CD4-positive, alpha-beta T cell treated with Interleukin-17A for 1 hour (primary cell): ENCODE data around the gene RORC.
"Not testable (repeated sequence)": the region's sequence is repeated elsewhere in the genome, so short reads cannot be mapped to it uniquely, and the experiment has no call there.

Experiments used
- DNase-seq: peaks from one replicate; pipeline ENCODE4 v3.0.0-alpha.2; 2020

Gene RORC

DNA sequence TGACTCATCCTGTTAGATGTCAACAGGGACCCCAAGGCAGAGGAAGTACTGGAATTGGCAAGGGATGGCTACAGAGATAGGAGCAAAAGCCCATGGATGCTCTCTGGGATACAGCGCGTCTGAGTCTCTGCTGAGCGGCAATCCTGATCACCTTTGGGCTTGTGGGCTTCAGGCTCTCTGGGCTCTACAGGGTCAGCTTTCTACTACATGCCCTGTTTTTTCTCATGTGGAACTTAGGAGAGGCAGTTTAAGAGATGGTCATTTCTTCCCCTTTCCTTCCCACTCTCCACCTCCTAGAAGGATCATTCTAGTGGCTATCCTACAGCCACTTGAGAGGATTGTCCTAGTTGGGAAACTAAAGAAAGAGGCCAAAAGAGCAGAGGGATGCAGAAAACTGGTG, 27.7 kb downstream of the RORC start:
- no peak for DNase-seq

DNA sequence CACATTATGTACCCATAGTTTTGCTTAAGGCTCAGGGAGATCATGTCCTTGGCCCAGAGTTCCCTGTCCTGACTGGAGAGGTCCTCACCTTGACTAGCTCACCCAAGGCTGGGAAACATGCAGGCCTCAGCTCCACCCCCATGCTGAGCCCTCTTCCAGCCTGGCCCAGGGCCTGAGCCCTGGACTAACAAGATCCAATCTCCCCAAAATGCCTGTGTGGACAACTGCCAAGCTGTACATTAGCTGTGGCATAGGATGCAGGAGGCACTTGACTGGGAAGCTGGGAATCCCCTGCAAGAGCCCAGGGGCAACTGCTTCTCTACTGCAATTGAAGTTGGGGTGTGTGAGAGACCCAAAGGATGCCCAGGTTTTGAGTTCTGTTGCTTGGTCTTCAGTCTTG, 28.4 kb downstream of the RORC start:
- no peak for DNase-seq

DNA sequence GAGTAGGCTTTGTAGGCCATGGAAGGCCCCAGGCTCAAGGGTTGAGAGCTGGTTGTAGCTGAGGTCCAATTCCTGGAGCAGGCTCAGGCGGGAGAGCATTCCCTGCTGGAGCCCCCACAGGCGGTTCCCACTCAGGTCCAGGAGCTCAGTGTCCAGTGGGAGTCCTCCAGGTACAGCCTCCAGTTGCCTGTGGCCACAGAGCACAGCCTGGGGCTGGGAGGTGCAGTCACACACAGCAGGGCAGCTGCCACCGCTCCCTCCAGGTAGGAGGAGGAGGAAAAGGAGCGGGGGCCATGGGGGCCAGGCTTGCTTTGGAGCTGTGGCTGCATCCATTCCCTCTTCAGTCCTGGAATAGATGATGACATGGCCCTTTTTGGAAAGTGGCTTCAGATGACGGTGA, 29.2 kb downstream of the RORC start:
- no peak for DNase-seq

DNA sequence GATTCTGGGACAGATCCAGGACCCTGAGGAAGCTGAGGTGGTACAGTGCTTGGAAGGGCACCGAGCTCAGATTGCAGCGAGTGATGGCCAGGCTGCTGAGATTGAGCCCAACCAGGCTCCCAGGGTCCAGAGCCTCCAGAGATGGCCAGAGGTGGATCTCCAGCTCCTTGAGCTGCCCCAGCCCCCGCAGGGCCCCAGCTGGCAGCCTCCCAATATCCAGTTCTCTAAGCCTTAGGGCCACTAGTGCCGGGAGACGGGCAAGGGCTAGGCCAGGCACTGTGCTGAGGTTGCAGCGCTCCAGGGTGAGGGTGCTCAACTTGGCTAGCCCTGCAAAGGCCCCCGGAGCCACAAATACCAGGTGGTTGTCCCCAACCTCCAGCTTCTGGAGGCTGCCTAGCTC, 29.8 kb downstream of the RORC start:
- DNase-seq: no peak

DNA sequence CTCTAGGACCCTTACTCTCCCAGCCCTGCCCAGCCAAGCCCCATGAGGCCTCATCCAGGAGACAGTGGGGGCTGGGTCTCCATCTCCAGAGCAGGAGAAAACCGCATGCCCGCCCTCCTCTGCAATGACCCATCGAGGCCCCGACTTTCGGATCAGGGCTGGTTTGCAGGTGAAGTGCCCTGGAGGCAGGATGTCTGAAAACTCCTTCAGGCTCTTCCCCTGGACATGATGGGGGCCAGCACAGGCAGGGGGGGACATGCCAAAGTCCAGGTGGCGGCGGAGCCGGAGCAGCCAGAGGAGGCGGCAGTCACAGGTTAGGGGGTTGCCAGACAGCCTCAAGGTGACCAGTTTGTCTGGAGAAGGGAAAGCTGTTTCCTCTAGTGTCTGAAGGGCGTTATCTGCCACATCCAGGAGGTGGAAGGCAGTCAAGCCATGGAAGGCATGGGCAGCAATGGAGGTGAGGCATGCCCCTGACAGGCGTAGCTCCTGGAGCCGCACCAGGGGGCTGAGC, 30.2 kb downstream of the RORC start:
- no peak for DNase-seq

DNA sequence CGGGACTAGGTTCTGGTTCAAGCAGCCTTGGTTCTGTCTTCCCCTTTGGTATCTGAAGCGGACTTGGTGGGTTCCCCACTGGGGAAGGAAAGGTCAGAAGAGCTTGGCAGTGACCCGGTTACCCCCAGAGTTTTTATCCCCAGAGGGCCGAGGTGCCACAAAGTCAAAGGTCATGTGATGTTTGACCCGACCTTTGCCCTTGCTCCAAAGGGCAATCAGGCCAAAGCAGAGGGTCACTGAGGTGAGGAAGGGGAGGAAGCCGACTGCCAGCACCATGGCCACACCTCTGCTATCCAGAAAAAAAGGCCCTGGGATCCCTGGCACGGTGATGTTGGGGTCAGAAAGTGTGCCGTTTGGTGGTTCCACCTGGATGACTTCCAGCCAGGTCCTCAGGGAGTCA, 30.8 kb downstream of the RORC start:
- no peak for DNase-seq

DNA sequence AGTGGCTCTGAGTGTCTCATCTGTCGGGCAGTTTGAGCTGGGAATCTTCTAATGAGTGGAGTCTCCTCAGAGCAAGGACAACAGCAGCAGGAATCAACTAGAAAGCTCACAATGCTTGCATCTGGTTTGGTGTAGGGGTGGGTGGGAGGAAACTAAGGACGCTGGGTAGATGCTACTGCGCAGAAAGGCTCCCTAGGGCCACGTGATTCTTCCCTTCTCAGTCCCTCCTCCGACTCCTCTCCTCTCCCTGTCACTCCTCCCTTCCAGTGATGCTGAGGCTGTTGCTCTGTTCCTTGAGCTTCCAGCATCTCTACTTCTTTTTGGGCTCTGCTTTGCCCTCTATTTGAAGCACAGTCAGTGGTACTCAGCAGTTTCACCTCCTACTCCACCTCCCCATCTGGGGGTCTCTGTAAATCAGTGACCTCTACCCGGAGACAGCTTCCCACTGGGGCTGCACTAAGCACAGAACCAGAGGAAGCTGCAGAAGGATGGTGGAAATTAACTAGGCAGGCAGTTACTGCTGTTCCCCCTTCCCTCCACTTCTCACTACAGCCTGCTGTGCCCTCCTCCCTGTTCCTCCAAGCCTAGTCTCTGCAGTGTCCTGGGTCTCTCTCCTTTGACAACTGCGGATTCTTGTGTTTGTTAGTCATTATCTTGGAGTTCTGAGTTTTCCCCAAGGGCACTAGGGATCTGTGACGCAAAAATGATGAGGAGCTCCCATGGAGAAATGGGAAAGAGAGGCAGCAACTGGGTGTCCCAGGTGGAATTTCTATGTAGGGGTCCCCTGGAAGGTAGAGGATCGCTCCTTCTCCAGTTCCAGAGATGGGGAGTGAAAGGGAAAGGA, 32.2 kb downstream of the RORC start:
- DNase-seq: no peak

DNA sequence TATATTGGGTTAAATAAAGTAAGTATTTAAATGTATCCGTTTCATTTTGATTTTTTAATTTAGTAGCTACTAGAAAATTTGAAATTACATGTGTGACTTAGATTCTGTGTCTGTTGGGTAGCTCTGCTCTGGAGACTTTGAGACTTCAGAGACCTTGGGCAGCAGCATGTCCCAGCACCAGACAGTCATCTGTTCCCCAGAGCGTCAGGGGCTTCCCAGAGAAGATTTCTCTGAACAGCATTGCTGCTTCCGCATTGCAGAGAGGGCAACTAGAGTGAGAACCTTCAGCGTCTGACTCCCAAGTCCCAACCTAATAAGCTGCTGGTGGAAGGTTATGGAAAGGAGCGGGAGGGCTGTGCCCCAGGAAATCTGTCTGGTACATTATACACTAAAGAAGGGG, 33.0 kb downstream of the RORC start:
- no peak for DNase-seq

DNA sequence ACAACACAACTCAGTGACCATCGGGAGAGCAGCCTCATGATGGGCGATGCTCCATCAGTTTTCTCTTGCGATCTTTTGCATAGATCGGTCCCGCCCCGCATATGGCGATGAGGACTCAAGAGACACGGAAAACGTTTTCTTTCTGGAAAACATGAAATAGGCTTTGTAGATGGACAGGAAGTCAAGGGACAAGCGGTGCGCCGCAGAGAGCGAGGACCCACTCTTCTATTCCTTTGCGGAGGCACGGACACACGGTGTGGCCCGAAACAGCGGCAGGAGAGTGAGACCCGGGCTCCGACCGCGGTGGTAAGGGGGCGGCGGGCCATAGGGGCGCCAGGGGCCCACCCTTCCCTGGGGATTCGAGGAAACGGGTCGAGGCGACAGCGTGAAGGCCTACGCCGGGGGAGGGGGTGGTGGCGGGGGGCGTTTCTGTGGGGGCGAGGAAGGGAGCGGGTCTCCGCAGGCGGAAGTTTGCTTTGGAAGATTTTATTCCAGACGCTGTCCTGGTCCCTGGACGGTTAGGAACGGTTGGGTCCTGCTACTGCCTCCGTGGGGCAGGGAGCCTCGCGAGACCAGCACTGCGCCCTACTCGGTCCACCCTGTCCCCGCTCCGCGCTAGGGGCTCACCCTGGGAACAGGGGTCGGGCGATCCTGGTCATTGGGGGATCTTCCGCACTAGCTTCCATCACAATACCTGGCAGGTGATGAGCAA, 40.5 kb downstream of the RORC start:
- no peak for DNase-seq

DNA sequence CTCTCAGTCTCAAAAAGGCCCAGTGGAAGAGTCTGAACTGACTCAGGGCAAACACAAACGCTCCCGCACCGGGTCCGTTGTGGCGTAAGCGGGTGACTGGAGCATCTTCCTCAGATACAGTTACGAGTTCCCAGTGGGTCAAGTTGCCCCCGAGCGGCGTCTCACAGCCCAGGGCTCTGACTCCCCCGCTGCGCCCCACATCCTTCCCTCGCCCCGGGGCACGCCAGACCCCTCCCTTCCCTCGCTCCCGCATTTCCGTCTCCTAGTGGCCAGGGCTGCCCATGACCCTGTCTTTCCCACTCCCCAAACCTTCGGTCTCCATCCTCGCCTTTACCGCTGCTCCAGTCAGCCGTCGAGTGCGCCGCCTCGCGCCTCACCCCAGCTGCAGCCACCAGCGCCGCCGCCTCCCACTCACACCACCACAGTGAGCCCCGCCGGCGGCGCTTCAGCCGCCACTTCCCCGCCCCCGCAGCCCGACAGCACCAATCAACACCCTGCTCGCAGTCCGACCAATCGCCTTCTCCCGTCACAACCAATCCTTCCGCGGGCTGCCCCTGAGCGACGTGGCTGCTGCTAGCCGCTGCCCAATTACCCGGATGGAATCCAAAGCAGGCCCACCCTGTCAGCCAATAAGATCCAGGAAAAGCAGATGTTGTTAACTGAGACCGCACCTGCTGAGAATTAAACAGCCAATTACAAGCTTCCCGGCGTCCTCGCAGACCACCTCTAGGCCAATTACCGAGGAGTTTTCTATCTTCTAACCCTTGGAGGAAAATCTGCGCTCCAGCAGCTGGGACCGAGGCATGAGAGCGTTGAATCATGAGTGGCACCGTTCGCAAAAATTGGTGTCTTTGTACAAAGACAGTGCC, 41.3 kb downstream of the RORC start, which contains the start of gene TDRKH:
TSS of gene TDRKH (minus strand) at position 430 of the 869 bp plus-strand sequence. CDS start 7,478 bp downstream, outside the sequence.
- peak; percentile 99 for DNase-seq

DNA sequence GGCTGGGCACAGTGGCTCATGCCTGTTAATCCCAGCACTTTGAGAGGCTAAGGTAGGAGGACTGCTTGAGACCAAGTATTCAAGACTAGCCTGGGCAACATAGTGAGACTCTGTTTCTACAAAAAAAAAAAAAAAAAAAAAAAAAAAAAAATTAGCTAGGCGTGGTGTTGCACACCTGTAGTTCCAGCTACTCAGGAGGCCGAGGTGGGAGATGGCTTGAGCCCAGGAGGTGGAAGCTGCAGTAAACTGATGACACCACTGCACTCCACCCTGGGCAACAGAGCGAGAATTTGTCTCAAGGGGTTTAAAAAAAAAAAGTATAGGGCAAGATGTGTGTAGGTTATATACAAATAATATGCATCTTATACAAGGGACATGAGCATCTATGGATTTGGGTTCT, 43.9 kb downstream of the RORC start:
- DNase-seq: no peak

DNA sequence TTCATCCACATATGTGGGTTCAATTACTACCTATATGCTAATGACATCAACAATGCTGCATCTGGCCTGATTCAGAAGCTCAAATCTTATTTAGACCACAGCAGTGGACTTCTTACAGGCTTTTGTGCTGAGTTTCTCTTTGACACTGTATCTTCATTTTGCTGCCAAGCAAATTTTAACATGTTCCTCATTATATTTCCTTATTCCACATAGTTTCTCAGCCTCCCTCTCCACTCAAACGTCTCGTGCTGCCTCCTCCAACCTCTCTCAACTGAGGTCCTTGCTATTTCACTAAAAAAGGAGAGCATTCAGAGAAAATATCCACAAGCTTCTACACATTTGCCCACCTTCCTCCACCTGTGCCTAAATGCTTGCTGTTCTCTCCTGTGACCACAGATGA, 47.8 kb downstream of the RORC start:
- no peak for DNase-seq

DNA sequence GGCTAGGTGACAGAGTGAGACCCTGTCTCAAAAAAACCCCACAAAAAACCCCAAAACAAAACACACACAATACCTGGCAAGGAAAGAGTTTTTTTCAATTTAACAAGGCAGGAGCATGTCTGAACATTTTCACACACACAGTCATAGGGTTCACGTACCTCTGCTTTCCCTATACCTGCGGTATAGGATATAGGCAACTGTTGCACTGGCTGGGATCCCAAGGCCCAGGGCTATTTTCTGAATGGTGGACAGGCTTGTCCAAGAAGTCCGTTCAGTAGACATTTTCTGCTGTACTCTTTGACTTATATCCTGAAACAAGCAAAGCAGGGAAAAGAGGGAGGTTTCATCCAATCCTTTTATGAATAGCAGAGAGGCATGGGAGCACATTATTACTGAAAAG, 48.9 kb downstream of the RORC start:
- no peak for DNase-seq

DNA sequence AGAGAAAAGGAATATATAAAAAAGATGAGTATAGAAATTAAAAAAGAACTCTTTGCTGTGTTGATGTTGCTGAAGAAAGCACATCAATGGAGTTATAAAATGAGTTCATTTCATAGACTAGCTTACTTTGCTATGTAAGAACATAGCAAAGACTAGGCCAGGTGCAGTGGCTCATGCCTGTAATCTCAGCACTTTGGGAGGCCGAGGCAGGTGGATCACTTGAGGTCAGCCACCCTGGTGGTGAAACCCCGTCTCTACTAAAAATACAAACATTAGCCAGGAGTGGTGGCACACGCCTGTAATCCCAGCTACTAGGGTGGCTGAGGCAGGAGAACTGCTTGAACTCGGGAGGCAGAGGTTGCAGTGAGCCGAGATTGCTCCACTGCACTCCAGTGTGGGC, 49.6 kb downstream of the RORC start:
- not testable (repeated sequence) for DNase-seq

DNA sequence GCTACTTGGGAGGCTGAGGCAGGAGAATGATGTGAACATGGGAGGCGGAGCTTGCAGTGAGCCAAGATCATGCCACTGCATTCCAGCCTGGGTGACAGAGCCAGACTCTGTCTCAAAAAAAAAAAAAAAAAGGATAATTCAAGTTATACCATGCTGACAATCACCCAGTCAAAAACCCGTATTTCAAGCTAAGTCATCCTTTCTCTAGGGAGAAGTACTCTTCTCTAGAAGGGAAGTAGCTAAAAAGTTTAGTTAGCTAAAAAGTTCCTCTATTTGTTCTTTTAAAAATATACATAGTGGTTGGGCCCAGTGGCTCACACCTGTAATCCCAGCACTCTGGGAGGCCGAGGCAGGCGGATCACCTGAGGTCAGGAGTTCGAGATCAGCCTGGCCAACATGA, 50.9 kb downstream of the RORC start:
- DNase-seq: not testable (repeated sequence)

DNA sequence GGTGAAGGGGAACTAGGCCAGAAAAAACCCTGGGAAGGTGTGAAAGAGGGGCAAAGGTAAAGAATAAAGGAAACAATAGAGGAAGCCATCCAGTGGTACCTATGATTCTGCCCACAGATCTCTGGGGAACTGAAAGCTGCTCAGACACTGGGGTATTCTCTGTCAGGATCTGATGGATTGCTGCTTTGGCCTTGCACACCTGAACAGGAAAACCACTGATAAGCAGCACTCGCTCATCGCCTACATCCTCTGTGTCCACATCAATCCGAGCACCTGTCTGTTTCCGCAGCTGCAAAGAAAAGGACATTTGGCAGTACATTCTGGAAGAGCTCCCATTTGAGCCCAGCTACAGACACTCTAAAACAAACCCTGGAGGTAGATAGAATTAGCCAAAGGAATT, 51.8 kb downstream of the RORC start:
- DNase-seq: no peak

DNA sequence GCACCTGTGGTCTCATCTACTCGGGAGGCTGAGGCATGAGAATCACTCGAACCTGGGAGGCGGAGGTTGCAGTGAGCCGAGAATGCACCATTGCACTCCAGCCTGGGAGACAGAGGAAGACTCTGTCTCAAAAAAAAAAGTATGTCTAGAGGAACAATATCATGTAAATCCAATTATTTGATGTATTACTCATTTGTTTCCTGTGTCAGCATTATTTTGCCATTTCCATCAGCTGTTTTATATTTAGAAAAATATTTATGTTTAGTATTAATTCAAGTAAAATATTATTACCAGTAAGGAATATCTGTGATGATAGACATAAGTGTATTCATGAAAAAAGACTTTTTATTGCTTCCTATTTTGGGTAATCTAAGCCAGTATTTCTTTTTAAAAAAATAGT, 54.3 kb downstream of the RORC start:
- no peak for DNase-seq

DNA sequence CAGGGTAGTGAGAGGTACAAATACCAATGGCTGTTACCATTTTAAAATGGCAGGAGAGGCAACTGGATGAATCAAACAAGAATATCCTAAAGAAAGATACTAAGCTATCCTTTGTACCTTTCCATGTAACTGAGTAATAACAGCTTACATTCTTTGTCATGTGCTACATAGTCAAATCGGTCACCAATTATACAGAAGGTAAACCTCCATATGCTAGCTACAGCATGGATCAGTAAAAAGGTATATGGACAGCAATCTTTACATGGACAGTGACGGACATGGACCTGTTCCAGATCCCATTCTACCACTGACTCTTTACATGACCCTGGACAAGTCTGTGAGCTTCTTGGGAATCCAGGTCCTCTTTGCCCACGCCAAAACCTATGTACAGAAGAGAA, 54.9 kb downstream of the RORC start:
- no peak for DNase-seq

DNA sequence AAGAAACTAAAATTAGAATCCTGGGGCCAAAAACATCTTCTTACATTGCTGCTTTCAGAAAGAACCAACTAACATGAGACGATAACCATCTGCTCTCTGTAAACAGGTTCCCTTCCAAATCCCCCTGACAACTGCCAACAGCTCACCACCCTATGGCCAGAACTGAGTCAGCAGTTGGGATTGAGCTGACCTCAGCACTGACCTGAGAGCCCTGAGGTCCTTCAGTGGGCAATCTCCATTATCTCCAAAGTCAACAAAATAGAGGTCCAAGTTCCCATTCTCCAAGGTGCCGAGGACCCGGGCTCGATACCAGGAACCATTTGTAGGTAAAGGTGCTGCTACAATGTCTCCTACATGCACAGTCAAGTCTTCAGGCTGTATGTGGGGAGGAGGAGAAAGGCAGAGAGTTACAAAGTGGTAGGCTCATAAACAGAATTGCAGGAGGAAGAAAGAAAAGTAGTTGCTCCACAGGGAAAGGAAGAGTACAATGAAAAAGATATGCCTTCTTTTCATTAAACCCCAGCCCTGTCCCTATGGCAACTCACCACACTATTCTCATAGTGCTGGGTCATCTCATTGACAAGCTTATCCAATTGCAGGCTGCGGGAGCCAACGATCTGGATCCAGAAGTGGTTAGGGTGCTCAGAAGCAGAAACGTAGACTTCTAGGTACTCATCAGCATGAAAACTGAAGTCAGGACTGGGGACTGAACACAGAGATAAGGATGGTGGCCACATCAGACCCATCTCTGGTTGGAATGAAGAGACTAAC, 55.5 kb downstream of the RORC start:
- no peak for DNase-seq

DNA sequence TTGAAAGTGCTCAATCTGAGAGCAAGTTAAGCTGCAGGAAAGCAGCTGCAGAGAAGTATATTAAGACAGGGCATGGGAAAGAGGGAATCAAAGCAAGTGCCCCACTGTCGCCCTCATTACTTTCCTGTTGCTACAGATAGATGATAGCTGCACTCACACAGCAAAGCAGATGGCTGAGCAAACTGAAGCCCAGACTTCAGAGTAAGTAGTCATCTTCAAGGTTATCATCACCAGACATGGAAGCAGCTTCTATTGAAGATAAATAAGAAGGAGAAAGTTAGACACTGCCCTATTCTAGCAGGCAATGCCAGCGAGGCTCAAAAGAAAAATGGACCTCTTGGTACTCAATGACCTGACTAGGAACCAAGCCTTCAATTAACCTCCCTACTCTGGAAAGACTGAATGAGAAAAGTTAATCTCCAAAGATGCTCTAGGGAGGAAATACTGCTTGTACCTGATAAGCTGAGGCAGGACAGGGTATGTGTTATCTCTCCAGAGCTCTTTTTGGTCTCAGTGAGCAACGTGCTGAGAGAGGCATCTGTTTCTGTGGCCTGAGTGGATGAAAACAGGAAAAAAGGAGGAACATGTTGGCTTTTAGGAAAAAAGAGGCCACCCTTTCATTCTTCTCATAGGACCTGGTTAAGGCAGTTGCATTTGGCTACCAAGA, 57.2 kb downstream of the RORC start:
- DNase-seq: no peak

DNA sequence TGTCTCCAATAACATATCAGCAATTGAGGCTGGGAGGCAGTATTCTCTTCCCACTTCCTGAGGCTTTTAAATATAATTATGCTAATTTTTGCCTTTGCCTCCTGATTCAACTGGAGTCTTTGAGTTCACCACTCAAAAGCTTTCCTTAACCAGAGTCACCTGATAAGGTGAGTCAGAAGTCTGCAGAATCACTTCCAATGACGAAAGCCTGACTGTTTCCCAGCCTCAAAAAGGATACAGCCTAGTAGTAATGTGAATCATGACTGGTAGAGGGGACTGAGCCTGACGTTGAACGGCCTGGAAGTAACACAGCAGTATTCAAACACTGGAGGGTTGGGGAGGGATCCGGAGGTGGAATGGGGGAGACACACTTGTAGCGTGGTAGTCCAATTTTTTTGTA, 57.9 kb downstream of the RORC start:
- DNase-seq: no peak

DNA sequence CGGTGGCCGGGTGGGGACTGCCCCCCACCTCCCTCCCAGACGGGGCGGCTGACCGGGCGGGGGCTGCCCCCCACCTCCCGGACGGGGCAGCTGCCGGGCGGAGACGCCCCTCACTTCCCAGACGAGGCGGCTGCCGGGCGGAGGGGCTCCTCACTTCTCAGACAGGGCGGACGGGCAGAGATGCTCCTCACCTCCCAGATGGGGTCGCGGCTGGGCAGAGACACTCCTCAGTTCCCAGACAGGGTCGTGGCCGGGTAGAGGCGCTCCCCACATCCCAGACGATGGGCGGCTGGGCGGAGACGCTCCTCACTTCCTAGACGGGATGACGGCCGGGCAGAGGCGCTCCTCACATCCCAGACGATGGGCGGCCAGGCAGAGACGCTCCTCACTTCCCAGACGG, 62.3 kb downstream of the RORC start:
- not testable (repeated sequence) for DNase-seq
